Neural progenitor cell (in vitro differentiated cells): Measurements from ENCODE around the gene LRRC36. TPM values are rescaled to one million over a fixed set of nuclear protein-coding genes. Genes with fewer than 3 reads are reported as not detected.

Source experiments
- DNase-seq: peaks from one replicate; pipeline ENCODE4 v3.0.0-alpha.2; 2016; ENCODE audit warnings: low spot score
- H2AFZ ChIP-seq: fragments of 200-600 bp; sonication (generic); replicated peaks from 2 replicates; pipeline ENCODE4 v1.6.1; 2016; ENCODE audit warnings: antibody characterized with exemption
- H3F3A ChIP-seq: fragments of 200-600 bp; sonication (generic); 2 replicates; pipeline ENCODE4 v1.6.1; 2016; ENCODE audit warnings: antibody characterized with exemption, low read depth
- H3K27ac ChIP-seq: fragments of 200-600 bp; sonication (generic); 2 replicates; pipeline ENCODE4 v1.5.1; 2016; ENCODE audit warnings: mild to moderate bottlenecking
- H3K27me3 ChIP-seq: fragments of 200-600 bp; sonication (generic); 2 replicates; pipeline ENCODE4 v1.6.1; 2016; ENCODE audit warnings: mild to moderate bottlenecking, moderate library complexity
- H3K36me3 ChIP-seq: fragments of 200-600 bp; sonication (generic); 2 replicates; pipeline ENCODE4 v1.5.1; 2016
- H3K4me1 ChIP-seq: fragments of 200-600 bp; sonication (generic); 2 replicates; pipeline ENCODE4 v1.6.1; 2016; ENCODE audit warnings: mixed run types
- H3K4me2 ChIP-seq: fragments of 200-600 bp; sonication (generic); 2 replicates; pipeline ENCODE4 v1.6.1; 2016
- H3K4me3 ChIP-seq: fragments of 200-600 bp; sonication (generic); 2 replicates; pipeline ENCODE4 v1.5.1; 2016
- H3K79me2 ChIP-seq: fragments of 200-600 bp; sonication (generic); 2 replicates; pipeline ENCODE4 v1.6.1; 2016; ENCODE audit warnings: low read depth
- H3K9ac ChIP-seq: fragments of 200-600 bp; sonication (generic); 2 replicates; pipeline ENCODE4 v1.6.1; 2016
- H3K9me3 ChIP-seq: fragments of 200-600 bp; sonication (generic); 2 replicates; pipeline ENCODE4 v1.5.1; 2016; ENCODE audit warnings: low read depth
- H4K20me1 ChIP-seq: fragments of 200-600 bp; sonication (generic); 2 replicates; pipeline ENCODE4 v1.6.1; 2016; ENCODE audit warnings: low read depth
- H3K27ac Mint-ChIP-seq: 3 replicates; pipeline ENCODE4 v1.8.0; 2021; ENCODE audit warnings: mixed read lengths
- H3K27me3 Mint-ChIP-seq: 2 replicates; pipeline ENCODE4 v1.8.0; 2022; ENCODE audit warnings: low read depth, mild to moderate bottlenecking, inconsistent platforms, moderate library complexity, mixed read lengths; ENCODE audit not compliant: insufficient read depth
- H3K36me3 Mint-ChIP-seq: 3 replicates; pipeline ENCODE4 v1.8.0; 2021; ENCODE audit warnings: mixed read lengths
- H3K4me1 Mint-ChIP-seq: 3 replicates; pipeline ENCODE4 v1.8.0; 2021; ENCODE audit warnings: mixed read lengths
- H3K4me3 Mint-ChIP-seq: 3 replicates; pipeline ENCODE4 v1.8.0; 2021; ENCODE audit warnings: mild to moderate bottlenecking, moderate library complexity, mixed read lengths
- H3K9me3 Mint-ChIP-seq: 3 replicates; pipeline ENCODE4 v1.8.0; 2020; ENCODE audit warnings: mixed read lengths
- CTCF ChIP-seq: fragments of 200-600 bp; sonication (generic); IDR thresholded peaks from 2 replicates; pipeline ENCODE4 v1.5.1; 2017; ENCODE audit warnings: antibody characterized with exemption, mild to moderate bottlenecking
- EZH2 ChIP-seq: fragments of 200-600 bp; sonication (generic); IDR thresholded peaks from 2 replicates; pipeline ENCODE4 v1.6.1; 2017; ENCODE audit warnings: antibody characterized with exemption, mild to moderate bottlenecking, moderate library complexity
- EZH2phosphoT487 ChIP-seq: fragments of 200-600 bp; sonication (generic); IDR thresholded peaks from 2 replicates; pipeline ENCODE4 v1.6.1; 2017; ENCODE audit warnings: antibody characterized with exemption
- total RNA-seq: library from RNA; depleted of rRNA; stranded (reverse); fragments of >200 nt; gene quantifications from 2 replicates; pipeline ENCODE4 v1.2.3, GENCODE V29; 2015; ENCODE audit warnings: low replicate concordance

The LRRC36 gene
- total RNA-seq, 1 donor from 2014 or later = not detected

GRCh38 chr16:67394155-67395104 lies 67.8 kb downstream of the LRRC36 start:
- Histone ChIP-seq H3K9me3 (no peaks in the 10 kb centered on the region), H3K4me2 (peak overlapping the region; percentile 60), H3K36me3 (no peaks in the 10 kb centered on the region), H3K27ac (no peak overlapping the region), H3K9ac (no peak overlapping the region), H3F3A (peaks cover 40% of the 10 kb centered on the region), H3K4me3 (peak overlapping the region; percentile 33), H4K20me1 (peaks cover 16% of the 10 kb centered on the region), H3K79me2 (no peaks in the 10 kb centered on the region), H2AFZ (no peak overlapping the region), H3K27me3 (peaks cover 69% of the 10 kb centered on the region), H3K4me1 (peaks cover 43% of the 10 kb centered on the region)
- Mint-ChIP-seq H3K36me3 (no peaks in the 10 kb centered on the region), H3K4me1 (peaks cover 49% of the 10 kb centered on the region), H3K9me3 (no peaks in the 10 kb centered on the region), H3K27ac (no peak overlapping the region), H3K27me3 (peaks cover 15% of the 10 kb centered on the region), H3K4me3 (peak overlapping the region; percentile 79)
- TF ChIP-seq CTCF (no peak), EZH2 (peak; percentile 98), EZH2phosphoT487 (peak; percentile 90)
- DNase-seq = peak; percentile 72

GRCh38 chr16:67395105-67395457 lies 68.5 kb downstream of the LRRC36 start:
- no peaks in the 10 kb centered on the region for H3K36me3 Mint-ChIP-seq
- Histone ChIP-seq H3K27me3 (peaks cover 69% of the 10 kb centered on the region), H3F3A (peaks cover 40% of the 10 kb centered on the region), H3K79me2 (no peaks in the 10 kb centered on the region), H3K4me3 (no peak overlapping the region), H3K4me1 (peaks cover 47% of the 10 kb centered on the region), H2AFZ (no peak overlapping the region), H3K27ac (no peak overlapping the region), H3K4me2 (peak overlapping the region; percentile 60), H3K9ac (no peak overlapping the region), H4K20me1 (peaks cover 16% of the 10 kb centered on the region), H3K9me3 (no peaks in the 10 kb centered on the region), H3K36me3 (no peaks in the 10 kb centered on the region)
- peak overlapping the region; percentile 60 for H3K4me3 Mint-ChIP-seq
- TF ChIP-seq EZH2 (no peak), EZH2phosphoT487 (no peak), CTCF (no peak)
- no peak overlapping the region for H3K27ac Mint-ChIP-seq
- no peaks in the 10 kb centered on the region for H3K9me3 Mint-ChIP-seq
- H3K4me1 Mint-ChIP-seq = peaks cover 45% of the 10 kb centered on the region
- H3K27me3 Mint-ChIP-seq = peaks cover 14% of the 10 kb centered on the region
- DNase-seq = no peak

DNA sequence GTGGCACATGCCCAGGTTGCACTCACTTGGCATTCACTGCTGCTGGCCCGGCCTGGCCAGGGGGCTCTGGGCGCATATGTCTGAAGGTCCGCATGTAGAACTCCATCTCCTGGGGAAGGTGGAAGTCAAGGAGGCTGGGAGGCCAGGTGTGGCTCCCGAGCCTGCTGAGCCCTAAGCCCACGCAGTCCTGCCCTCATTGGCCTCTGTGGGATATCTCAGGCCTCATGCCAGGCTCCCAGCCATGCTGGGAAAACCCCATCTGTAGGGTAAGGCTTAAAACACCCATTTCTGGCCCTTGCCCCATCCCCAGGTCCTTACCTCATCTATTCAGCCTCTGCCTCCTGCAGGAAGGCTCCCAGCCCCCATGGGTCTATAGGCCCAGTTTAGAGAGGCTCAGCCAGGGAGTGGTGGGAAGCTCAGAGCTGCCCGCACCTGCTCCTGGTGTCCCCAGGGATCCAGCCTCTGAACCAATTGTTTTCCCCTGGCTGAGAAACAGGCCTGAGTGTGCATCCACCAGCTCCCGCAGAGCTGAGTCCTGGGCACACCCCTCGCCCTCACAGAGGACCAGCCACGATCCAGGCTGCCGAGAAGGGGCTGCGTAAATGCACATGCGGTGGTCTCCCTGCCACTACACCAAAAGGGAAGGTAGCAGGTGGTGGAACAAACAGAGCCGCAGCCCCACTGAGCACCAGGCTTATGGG lies 69.0 kb downstream of the LRRC36 start:
- Mint-ChIP-seq H3K9me3 (no peaks in the 10 kb centered on the region), H3K4me1 (peaks cover 41% of the 10 kb centered on the region), H3K36me3 (no peaks in the 10 kb centered on the region), H3K4me3 (peak overlapping the region; percentile 60), H3K27me3 (peaks cover 13% of the 10 kb centered on the region), H3K27ac (peak overlapping the region; percentile 21)
- peak; percentile 67 for DNase-seq
- no peaks in the 10 kb centered on the region for H3K9me3 ChIP-seq
- H3K4me1 ChIP-seq = peaks cover 47% of the 10 kb centered on the region
- H3K27ac ChIP-seq = no peak overlapping the region
- TF ChIP-seq CTCF (no peak), EZH2phosphoT487 (no peak), EZH2 (no peak)
- peaks cover 69% of the 10 kb centered on the region for H3K27me3 ChIP-seq
- peak overlapping the region; percentile 22 for H3K4me3 ChIP-seq
- no peak overlapping the region for H3K9ac ChIP-seq
- peak overlapping the region; percentile 60 for H3K4me2 ChIP-seq
- H4K20me1 ChIP-seq = peaks cover 16% of the 10 kb centered on the region
- H3K79me2 ChIP-seq = no peaks in the 10 kb centered on the region
- peaks cover 40% of the 10 kb centered on the region for H3F3A ChIP-seq
- H3K36me3 ChIP-seq = no peaks in the 10 kb centered on the region
- H2AFZ ChIP-seq = no peak overlapping the region
